ENCODE results near the gene REL. TPM values are rescaled to one million over a fixed set of nuclear protein-coding genes. Genes with fewer than 3 reads are reported as not detected.
"Not testable (repeated sequence)": the region's sequence is repeated elsewhere in the genome, so short reads cannot be mapped to it uniquely, and the experiment has no call there.

The REL gene
- polyA plus RNA-seq, 1 experiment, result 0.99 TPM

DNA sequence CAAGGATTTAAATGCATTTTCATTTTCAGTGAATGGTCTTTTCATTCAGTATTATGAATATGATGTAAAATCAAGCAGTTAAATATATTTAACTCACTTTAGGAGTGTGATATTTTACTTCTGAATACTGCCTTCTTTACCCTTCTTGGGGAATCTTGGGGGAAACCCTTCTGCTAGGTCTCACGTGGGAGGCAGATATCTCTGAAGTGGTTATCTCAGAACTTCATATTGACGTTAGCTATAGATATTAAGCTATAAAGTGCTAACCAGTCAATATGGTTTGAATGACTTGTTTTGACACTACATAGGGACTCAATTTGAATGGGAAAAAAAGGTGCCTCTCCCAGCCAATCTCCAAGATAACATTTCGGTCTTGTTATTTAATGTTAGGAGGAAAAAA lies 9.8 kb downstream of the REL start:
- DNase-seq (ENCODE audit: low read depth), result no peak
- Histone ChIP-seq H3K36me3 (ENCODE audit: control insufficient read depth, insufficient read depth, low read length) (no peaks in the 10 kb centered on the region), H3K27me3 (ENCODE audit: control insufficient read depth, insufficient read depth, low read length) (no peaks in the 10 kb centered on the region), H3K4me3 (ENCODE audit: low read depth, low read length) (no peak overlapping the region)
- POLR2A ChIA-PET, result no interaction called here
- CTCF ChIA-PET, result no interaction called here
- no peak for TF ChIP-seq CTCF (IDR thresholded peaks at IDR 0.05; ENCODE audit: insufficient read depth, low read depth, low read length)

- no peak for DNase-seq (ENCODE audit: low read depth)
- Histone ChIP-seq H3K36me3 (ENCODE audit: control insufficient read depth, insufficient read depth, low read length) (no peaks in the 10 kb centered on the region), H3K4me3 (ENCODE audit: low read depth, low read length) (no peak overlapping the region), H3K27me3 (ENCODE audit: control insufficient read depth, insufficient read depth, low read length) (no peaks in the 10 kb centered on the region)
- ChIA-PET CTCF (no interaction called here), POLR2A (no interaction called here)
- no peak for TF ChIP-seq CTCF (IDR thresholded peaks at IDR 0.05; ENCODE audit: insufficient read depth, low read depth, low read length)
Measured at GRCh38 chr2:60898567-60898966, 17.2 kb downstream of the REL start.

DNA sequence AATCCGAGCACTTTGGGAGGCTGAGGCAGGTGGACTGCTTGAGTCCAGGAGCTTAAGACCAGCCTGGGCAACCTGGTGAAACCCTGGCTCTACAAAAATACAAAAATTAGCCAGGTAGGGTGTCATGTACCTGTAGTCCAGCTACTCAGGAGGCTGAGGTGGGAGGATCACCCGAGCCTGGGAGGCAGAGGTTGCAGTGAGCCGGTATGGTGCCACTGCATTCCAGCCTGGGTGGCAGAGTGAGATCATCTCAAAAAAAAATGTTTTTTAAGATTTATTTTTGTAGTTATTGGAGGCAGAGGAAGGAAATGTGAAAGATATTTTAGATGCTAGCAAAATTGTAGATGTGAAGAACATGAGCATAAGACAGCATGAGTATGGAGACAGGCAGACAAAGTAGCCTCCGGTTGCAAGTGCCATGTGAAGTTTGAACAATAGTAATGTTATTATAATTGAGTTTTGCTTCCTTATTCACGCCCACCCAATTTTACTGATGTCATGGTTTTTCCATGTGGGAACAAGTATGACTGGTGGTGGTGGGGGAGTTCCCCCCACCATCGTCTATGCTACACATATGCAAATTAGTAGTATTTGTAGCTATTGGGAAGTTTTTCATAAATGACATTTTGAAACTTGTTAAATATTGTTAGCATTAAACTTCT lies 18.0 kb downstream of the REL start:
- Histone ChIP-seq H3K4me3 (ENCODE audit: low read depth, low read length) (no peak overlapping the region), H3K27me3 (ENCODE audit: control insufficient read depth, insufficient read depth, low read length) (no peaks in the 10 kb centered on the region), H3K36me3 (ENCODE audit: control insufficient read depth, insufficient read depth, low read length) (no peaks in the 10 kb centered on the region)
- no peak for DNase-seq (ENCODE audit: low read depth)
- ChIA-PET POLR2A (no interaction called here), CTCF (no interaction called here)
- no peak for TF ChIP-seq CTCF (IDR thresholded peaks at IDR 0.05; ENCODE audit: insufficient read depth, low read depth, low read length)

DNA sequence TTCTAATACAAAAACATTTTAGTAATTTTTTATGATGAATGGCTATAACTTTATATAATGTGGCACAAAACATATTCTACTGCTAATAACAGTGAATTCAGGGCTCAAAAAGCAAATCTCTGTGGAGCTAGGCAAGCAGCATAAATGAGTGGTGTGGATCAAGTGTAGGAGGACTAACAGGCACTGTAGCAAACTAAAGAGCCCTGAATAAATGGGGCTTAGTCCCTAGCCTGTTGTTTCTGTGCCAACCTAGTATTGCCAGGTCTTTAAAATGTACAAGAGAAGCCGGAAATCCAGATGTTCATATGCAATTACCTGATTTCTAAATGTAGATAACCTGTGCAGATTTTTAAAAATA lies 18.5 kb downstream of the REL start:
- POLR2A ChIA-PET, result no interaction called here
- CTCF ChIA-PET, result no interaction called here

GRCh38 chr2:60901296-60901695 lies 19.9 kb downstream of the REL start:
- DNase-seq (ENCODE audit: low read depth); H3K36me3 ChIP-seq (ENCODE audit: control insufficient read depth, insufficient read depth, low read length); CTCF ChIA-PET; H3K4me3 ChIP-seq (ENCODE audit: low read depth, low read length); H3K27me3 ChIP-seq (ENCODE audit: control insufficient read depth, insufficient read depth, low read length); POLR2A ChIA-PET: not testable (repeated sequence)

More for the DNA sequence above, 18.5 kb downstream of the REL start:
- no peak overlapping the region for H3K4me3 ChIP-seq (ENCODE audit: low read depth, low read length)
- no peaks in the 10 kb centered on the region; the same call in 1 of the 2 replicates for H3K36me3 ChIP-seq (ENCODE audit: control insufficient read depth, insufficient read depth, low read length)
- DNase-seq (ENCODE audit: low read depth), result no peak
- TF ChIP-seq CTCF (IDR thresholded peaks at IDR 0.05; ENCODE audit: insufficient read depth, low read depth, low read length), result no peak
- H3K27me3 ChIP-seq (ENCODE audit: control insufficient read depth, insufficient read depth, low read length), result no peaks in the 10 kb centered on the region

- H3K27me3 ChIP-seq (ENCODE audit: control insufficient read depth, insufficient read depth, low read length); H3K4me3 ChIP-seq (ENCODE audit: low read depth, low read length); CTCF ChIA-PET; POLR2A ChIA-PET; H3K36me3 ChIP-seq (ENCODE audit: control insufficient read depth, insufficient read depth, low read length); DNase-seq (ENCODE audit: low read depth): not testable (repeated sequence)
Measured at GRCh38 chr2:60905867-60906266, 24.5 kb downstream of the REL start.
